Right atrium auricular region (tissue), 2 donors: ENCODE measurements around the gene AGAP1. TPM values are rescaled to one million over a fixed set of nuclear protein-coding genes. Genes with fewer than 3 reads are reported as not detected.

Source experiments
- DNase-seq: peaks from one replicate; pipeline ENCODE4 v3.0.0-alpha.2; 2019; ENCODE audit warnings: low spot score
- H3K27ac ChIP-seq, 2 donors: fragments of 200-600 bp; sonication (generic); 1 replicate in 1 of 2; 2 replicates in 1 of 2; pipeline ENCODE4 v1.5.1; 2016 to 2019
- H3K27me3 ChIP-seq, 2 donors: fragments of 200-600 bp; sonication (generic); one replicate each; pipeline versions ENCODE4 v1.5.1 to v1.6.0; 2017 to 2019
- H3K36me3 ChIP-seq: fragments of 200-600 bp; sonication (generic); one replicate; pipeline ENCODE4 v1.5.1; 2016
- H3K4me1 ChIP-seq, 2 donors: fragments of 200-600 bp; sonication (generic); one replicate each; pipeline versions ENCODE4 v1.5.1 to v1.6.0; 2017 to 2019
- H3K4me3 ChIP-seq, 2 donors: fragments of 200-600 bp; sonication (generic); 1 replicate in 1 of 2; 2 replicates in 1 of 2; pipeline ENCODE4 v1.5.1; 2017 to 2019; ENCODE audit warnings: mild to moderate bottlenecking in 1 of 2, moderate library complexity in 1 of 2
- H3K9me3 ChIP-seq, 2 donors: fragments of 200-600 bp; sonication (generic); one replicate each; pipeline ENCODE4 v1.5.1; 2019
- total RNA-seq, 2 donors: library from RNA; depleted of rRNA; stranded (reverse); fragments of >200 nt; gene quantifications; one replicate each; pipeline ENCODE4 v1.1.0, GENCODE V29; 2016
- TF ChIP-seq, protein P1 (sequence below), 2 donors: fragments of 200-600 bp; sonication (generic); IDR thresholded peaks; one replicate each; pipeline ENCODE4 v1.5.1; 2019; ENCODE audit warnings: antibody characterized with exemption in 2 of 2

The AGAP1 gene
- total RNA-seq, 2 donors from 2014 or later: 11.6 to 17.2 TPM

- Histone ChIP-seq H3K36me3 (no peaks in the 10 kb centered on the region), H3K4me3 (no peak overlapping the region), H3K4me1 (no peaks in the 10 kb centered on the region), H3K9me3 (no peaks in the 10 kb centered on the region), H3K27ac (no peak overlapping the region), H3K27me3 (no peaks in the 10 kb centered on the region)
- no peak for DNase-seq
- TF ChIP-seq, protein P1, sequence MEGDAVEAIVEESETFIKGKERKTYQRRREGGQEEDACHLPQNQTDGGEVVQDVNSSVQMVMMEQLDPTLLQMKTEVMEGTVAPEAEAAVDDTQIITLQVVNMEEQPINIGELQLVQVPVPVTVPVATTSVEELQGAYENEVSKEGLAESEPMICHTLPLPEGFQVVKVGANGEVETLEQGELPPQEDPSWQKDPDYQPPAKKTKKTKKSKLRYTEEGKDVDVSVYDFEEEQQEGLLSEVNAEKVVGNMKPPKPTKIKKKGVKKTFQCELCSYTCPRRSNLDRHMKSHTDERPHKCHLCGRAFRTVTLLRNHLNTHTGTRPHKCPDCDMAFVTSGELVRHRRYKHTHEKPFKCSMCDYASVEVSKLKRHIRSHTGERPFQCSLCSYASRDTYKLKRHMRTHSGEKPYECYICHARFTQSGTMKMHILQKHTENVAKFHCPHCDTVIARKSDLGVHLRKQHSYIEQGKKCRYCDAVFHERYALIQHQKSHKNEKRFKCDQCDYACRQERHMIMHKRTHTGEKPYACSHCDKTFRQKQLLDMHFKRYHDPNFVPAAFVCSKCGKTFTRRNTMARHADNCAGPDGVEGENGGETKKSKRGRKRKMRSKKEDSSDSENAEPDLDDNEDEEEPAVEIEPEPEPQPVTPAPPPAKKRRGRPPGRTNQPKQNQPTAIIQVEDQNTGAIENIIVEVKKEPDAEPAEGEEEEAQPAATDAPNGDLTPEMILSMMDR (IDR thresholded peaks at IDR 0.05): no peak
These were observed 463.4 kb downstream of the AGAP1 start for GRCh38 chr2:235957251-235957650.

- Histone ChIP-seq H3K4me1 (no peaks in the 10 kb centered on the region), H3K4me3 (no peak overlapping the region), H3K36me3 (no peaks in the 10 kb centered on the region), H3K27ac (no peak overlapping the region), H3K27me3 (no peaks in the 10 kb centered on the region), H3K9me3 (no peaks in the 10 kb centered on the region)
- TF ChIP-seq, protein P1 (IDR thresholded peaks at IDR 0.05): no peak
- DNase-seq: no peak
These were observed 464.5 kb downstream of the AGAP1 start for GRCh38 chr2:235958221-235958930.

DNA sequence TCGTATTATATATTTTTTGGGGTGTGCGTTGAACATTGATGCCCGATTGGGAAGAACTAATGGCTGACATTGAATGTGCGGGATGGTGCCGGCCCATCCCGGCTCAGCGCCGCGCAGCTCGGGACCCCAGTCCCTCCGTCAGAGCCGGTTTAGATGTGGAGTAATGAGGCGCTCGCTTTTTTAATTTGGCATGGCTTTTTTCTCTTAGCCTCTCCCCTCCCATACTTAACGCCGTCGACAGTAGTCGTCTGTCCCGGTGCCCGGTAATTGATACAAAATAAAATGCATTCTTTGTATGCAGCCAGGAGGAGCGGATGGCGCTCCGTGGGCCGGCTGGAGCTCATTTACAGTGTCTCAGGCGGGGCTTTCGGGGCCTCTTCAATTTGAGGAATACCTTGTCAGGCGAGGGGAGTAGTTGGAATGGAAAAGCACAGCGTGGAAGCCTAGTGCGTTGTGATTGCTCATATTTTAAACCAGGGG lies 465.1 kb downstream of the AGAP1 start:
- TF ChIP-seq, protein P1 (IDR thresholded peaks at IDR 0.05): no peak
- Histone ChIP-seq H3K9me3 (no peaks in the 10 kb centered on the region), H3K36me3 (no peaks in the 10 kb centered on the region), H3K27me3 (no peaks in the 10 kb centered on the region), H3K4me1 (no peaks in the 10 kb centered on the region), H3K27ac (no peak overlapping the region), H3K4me3 (no peak overlapping the region)
- DNase-seq: no peak

DNA sequence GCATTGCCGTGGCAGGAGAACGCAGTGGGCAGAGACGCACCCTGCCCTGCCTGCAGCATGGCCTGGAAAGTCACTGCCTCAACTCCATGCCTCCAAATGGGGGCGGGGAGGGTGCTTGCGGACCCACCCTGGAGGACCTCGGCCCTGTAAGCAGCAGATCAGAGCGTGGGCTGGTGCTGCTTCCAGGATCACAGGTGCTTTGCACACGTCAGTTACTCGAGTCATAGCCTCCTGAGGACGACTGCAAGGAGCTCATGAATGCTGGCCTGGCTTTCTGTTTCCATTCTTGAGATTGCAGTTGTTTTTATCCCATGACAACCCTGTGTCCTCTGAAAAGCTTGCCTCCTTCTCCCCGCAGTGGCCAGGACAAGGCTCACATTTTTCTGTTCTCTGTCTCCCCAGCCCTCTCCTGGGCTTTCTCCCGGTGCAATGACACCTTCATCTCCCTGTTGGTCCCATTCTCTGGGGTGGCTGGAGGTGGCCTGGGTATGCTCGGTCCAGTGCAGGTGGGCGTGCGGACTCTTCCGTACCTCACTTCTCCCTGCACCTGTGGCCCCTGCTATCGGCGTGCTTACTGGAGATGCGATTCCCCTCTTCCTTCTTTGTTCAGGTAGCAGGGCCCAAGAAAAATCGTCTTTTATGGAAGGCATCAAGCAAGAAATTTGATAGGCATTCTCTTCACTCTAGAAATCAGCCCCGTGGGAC lies 466.3 kb downstream of the AGAP1 start:
- H3K4me1 ChIP-seq: no peaks in the 10 kb centered on the region
- H3K9me3 ChIP-seq: no peaks in the 10 kb centered on the region
- H3K36me3 ChIP-seq: no peaks in the 10 kb centered on the region
- TF ChIP-seq, protein P1 (IDR thresholded peaks at IDR 0.05): no peak
- no peak overlapping the region for H3K4me3 ChIP-seq
- H3K27ac ChIP-seq: no peak overlapping the region
- no peaks in the 10 kb centered on the region for H3K27me3 ChIP-seq
- no peak for DNase-seq

DNA sequence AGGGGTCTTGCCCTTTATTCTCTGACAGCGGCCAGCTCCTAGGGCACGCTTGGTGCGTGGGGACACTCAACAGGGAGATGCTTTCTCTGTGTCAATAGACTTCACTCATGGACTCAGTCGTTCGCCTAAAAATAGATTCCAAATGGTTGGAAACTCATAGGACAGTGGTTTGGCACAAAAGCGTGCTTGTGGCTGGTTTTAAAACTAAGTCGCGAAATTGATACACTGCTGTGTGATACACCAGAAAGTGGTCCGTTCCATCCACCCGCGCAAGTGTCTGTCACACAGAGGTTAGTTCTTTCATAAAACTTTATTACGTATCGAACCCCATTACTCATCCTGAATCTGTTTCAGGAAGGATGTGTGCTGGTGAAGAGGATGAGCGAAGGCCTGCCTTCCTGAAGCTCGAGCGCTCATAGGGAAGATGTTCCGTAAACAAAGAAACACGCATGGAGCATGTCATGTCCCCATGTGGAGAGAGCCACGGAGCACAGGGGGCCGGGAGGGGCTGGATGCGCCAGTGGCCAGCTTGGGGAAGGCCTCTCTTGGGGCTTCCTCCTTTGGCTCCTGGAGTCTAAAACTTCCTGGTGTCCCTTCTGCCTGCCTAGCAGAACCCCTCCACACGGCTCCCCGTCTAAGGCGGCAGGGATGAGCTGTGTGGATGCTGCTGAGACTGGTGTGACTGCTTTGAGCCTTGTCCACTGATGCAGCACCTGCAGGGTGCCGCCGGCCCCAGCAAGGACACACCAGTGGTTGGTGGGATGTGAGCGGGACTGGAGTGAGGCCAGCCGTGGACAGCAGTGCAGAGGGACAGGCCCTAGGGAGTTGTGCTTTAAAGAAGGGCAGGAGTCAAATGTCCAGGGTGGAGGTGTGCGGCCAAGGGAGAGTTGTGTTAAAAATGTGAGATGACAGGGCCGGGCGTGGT lies 467.1 kb downstream of the AGAP1 start:
- H3K4me3 ChIP-seq: no peak overlapping the region
- H3K27me3 ChIP-seq: no peaks in the 10 kb centered on the region
- TF ChIP-seq, protein P1 (IDR thresholded peaks at IDR 0.05): no peak
- DNase-seq: no peak
- no peak overlapping the region for H3K27ac ChIP-seq
- no peaks in the 10 kb centered on the region for H3K9me3 ChIP-seq
- no peaks in the 10 kb centered on the region for H3K4me1 ChIP-seq
- no peaks in the 10 kb centered on the region for H3K36me3 ChIP-seq
